ENCODE data around the gene ASCC3.
"Not testable (repeated sequence)": the region's sequence is repeated elsewhere in the genome, so short reads cannot be mapped to it uniquely, and the experiment has no call there.

Gene ASCC3

GRCh38 chr6:100881707-100882040 lies 545 bp upstream of the ASCC3 start:
- peak; percentile 38 for DNase-seq

DNA sequence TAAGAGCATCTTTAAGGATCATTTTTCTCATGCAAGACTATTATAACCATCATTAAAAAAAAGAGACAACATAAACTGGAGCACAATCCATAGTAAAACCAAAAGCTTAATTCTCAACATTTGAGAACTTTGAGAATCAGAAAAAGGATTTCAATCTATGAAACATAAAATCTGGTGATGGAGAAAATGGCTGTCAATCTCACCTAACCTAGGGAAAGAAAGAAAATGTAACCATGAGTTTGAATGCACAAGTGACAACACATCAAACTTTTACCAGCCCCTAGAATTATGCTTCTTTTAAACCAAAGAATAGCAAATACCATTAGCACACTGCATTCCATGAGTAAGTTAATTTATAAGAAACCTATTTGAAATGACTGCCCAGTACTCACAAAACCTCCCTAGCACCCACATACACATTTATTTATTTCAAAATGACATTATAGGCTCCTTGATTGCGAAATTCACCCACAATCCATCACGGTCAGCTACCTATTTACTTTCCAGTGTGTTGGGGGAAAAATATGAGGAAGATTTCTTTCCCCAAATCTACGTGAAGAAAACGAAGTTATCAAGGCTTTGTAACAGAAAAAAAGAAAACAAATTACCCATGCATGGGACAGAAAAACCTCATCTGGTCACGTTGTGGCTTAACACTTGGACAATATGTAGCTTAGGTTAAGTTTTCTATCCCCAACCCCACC lies 828 bp downstream of the ASCC3 start:
- DNase-seq = peak; percentile 60

GRCh38 chr6:100879317-100879716 lies 1.8 kb downstream of the ASCC3 start:
- no peak for DNase-seq

DNA sequence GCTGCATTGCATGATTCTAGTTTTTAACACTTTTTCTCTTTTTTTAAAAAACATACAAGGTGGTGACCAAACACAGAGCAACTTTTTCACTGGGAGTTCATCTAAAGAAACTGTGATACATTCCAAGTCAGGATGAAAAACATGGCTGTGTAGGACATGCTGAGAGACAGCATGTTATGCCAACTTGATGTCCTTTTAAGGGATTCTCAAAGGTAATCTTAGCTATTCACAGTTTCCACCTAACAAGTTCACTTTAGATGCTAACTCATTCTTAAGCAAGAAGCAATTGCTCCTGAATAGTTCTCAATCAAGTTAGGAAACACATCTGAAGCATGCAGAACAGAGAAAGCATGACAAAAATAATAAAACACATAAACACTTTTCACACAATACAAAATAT lies 3.3 kb downstream of the ASCC3 start:
- DNase-seq = no peak

DNA sequence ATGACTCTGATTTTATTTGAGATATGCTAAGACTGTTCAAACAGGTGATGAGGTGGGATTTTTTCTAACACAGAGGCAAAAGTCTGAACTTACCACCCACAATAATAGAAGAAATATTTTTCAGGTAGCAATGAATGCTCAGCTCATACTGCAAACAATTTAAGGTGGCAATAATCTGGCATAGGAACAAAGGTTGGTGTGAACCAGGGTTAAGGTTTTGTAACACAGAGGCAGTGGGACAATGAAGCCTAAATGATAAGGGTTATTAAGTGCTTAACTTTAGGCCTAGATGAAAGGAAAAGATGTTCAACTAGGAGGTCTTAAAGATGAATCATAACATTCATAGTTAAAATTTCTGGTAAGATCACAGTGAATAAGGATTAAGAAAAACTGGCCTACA lies 4.9 kb downstream of the ASCC3 start:
- DNase-seq = no peak

DNA sequence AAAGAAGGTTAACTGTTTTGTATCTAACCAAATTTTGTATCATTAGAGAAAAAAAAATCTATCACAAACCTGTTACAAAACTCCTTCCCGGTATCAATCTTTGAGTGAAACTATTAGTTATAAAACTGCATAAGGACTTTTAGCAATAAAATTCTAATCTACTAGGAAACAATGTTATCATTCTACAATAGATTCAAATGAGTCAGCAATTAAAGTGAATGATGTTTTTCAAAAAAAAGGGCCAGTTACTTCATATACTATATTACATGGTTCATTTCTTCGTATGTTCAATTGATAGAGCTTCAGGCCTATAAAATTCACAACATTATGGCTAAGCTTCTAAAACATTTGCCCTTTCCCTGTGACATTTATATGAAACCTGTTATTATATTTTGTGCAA lies 15.6 kb downstream of the ASCC3 start:
- no peak for DNase-seq

DNA sequence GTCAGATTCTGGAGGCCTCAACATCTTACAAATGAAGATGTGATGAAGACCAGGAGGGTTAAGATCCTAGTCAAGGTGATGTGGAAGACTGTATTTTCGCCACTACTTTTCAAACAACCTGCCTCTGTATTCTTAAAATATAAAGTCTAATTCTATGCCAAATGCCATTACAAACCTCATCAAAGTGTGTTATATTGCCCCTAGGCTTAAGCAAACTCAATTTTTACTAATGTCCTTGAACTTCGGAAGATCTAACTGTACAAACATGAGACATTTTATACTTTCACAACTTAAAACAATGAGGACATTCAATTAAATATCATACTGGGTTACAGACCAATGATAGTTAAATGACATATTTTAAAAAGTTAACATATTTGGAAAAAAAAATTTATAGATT lies 19.1 kb downstream of the ASCC3 start:
- no peak for DNase-seq

- no peak for DNase-seq
Measured at GRCh38 chr6:100856146-100856545, 25.0 kb downstream of the ASCC3 start.

DNA sequence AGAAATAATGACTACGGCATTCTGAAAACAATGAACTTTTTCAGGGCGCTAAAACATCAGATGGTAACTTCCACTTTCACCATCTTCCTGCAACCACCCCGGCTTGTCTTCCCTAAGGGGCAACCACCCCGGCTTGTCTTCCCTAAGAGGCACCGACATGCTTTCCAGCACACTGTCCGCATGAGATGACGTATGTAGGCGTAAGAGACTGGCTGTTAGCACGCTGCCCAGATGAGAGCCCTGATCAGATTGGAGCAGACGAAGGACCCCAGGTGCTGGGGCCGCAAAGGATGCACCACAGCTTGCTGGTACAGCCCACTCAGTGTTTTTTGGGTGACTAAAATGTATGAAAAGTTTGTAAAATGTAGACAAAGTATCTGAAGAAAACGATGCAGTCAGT lies 29.3 kb downstream of the ASCC3 start:
- DNase-seq = no peak

DNA sequence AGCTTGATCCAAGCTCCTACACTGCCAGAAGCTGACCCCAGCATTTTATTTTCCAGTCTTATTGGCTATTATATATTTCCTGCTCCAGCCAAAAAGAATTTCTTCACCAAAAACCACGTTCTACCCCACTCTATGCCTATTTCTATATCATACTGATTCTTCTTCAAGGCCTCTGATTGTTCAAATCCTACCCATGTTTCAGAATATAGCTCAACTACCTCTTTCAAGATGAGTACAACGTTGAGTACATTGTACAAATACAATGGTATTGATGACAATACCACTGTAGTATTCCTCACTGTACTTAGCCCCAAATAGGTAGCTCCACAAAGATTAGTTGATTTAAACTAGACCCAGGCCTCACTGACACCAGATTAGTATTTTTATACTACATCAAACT lies 31.0 kb downstream of the ASCC3 start:
- DNase-seq = no peak

GRCh38 chr6:100846276-100846675 lies 34.9 kb downstream of the ASCC3 start:
- no peak for DNase-seq

DNA sequence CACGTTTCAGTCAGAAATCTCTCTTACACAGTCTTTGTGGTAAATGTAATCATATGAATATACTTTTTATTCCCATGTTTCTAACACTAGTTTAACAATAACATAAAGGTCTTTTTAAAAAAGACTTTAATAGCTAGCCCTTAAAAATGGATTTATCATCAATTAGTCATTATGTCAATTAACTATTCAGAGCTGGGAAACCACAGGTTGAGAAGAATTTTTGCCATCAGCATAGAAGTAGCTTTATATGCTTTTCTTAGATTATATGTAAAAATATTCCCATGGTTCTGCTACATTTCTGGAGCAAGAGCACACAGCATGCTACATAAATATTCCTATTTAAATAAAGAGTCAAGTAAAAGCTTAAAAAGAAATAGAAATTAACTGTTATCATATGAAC lies 35.5 kb downstream of the ASCC3 start:
- DNase-seq = no peak

DNA sequence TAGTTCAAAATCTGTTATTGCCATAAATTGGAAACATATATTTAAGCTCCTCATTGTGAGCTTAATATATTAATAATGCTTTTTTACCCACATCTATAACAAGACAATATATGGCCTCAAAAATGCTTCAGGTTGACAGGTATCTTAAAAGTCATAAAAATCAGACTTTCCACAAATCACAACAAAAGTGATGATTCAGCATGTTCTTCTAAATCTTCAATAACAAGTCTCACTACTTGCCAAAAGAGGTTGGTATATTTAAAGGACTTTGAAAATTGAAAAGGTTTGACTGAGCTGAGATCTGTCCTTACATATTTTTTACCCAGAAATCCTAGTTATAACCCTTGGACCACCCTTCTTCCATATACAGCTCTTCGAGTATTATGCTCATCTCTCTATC lies 41.7 kb downstream of the ASCC3 start:
- DNase-seq = no peak

DNA sequence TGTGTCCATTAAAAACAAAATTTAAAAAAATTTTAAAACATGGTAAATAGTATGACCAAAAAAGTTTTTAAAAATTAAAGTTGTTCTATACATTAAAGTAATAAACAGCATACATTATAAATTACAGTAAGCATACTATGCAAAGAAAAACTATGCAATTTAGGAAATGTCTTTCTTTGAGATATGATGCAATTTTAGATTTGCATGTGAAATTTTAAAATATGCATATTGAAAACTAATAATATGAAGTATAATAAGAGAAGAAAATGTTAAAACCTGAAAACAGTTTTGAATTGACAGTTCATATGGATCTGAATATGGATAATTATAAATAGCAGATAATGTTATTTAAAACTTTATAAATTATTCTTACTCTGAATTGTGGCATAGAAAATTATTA lies 43.1 kb downstream of the ASCC3 start:
- DNase-seq = no peak

GRCh38 chr6:100833972-100834574 lies 47.1 kb downstream of the ASCC3 start:
- DNase-seq = no peak

GRCh38 chr6:100829077-100829595 lies 52.0 kb downstream of the ASCC3 start:
- DNase-seq = not testable (repeated sequence)

DNA sequence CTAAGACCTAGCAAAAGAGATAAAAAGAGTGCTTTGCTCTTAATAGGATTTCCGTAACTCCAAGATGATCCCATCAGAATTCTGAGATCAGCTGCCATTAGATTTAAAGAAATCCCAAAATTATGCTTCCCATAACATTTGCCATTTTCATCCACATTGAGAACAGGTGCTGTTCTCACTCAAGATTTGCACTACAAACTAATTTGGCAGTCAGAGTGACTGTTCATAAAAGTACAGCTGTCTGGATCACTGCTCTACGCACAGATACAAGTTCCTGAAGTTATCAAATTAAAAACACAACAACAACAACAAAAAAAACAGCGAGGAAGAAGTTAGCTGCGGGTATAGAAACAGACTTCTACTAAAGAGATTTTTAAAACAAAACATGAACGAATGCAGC lies 58.1 kb downstream of the ASCC3 start:
- DNase-seq = no peak

DNA sequence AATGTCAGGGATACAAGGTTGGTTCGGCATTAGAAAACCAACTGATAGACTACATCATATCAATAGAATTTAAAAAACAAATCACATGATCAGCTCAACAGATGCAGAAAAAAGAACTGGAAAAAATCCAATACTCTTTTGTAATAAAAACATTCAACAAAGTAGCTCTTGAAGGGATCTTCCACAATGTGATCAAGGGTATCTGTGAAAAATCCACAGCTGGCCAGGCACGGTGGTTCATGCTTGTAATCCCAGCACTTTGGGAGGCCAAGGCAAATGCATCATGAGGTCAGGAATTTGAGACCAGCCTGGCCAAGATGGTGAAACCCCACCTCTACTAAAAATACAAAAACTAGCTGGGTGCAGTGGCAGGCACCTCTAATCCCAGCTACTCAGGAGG lies 63.1 kb downstream of the ASCC3 start:
- no peak for DNase-seq

GRCh38 chr6:100810015-100810414 lies 71.1 kb downstream of the ASCC3 start:
- peak; percentile 38 for DNase-seq

GRCh38 chr6:100809346-100809745 lies 71.8 kb downstream of the ASCC3 start:
- DNase-seq = no peak

GRCh38 chr6:100808638-100809275 lies 72.4 kb downstream of the ASCC3 start:
- no peak for DNase-seq

- DNase-seq = peak; percentile 45
Measured at GRCh38 chr6:100806296-100806695, 74.8 kb downstream of the ASCC3 start.

- peak; percentile 11 for DNase-seq
Measured at GRCh38 chr6:100803264-100804045, 77.7 kb downstream of the ASCC3 start.

GRCh38 chr6:100801036-100801435 lies 80.1 kb downstream of the ASCC3 start:
- DNase-seq = no peak
